Smooth muscle cell (in vitro differentiated cells): ENCODE measurements around the gene AFF1. TPM values are rescaled to one million over a fixed set of nuclear protein-coding genes. Genes with fewer than 3 reads are reported as not detected.
A peak's percentile ranks its signal among the peaks of the same experiment; 100 is the strongest.
"Not testable (repeated sequence)": the region's sequence is repeated elsewhere in the genome, so short reads cannot be mapped to it uniquely, and the experiment has no call there.

Source experiments
- DNase-seq: peaks from one replicate; lab custom pipeline; 2025; ENCODE audit not compliant: unreplicated experiment; lab: John Stamatoyannopoulos, UW
- H2AFZ ChIP-seq: fragments of 200-600 bp; sonication (generic); 2 replicates; pipeline ENCODE4 v1.6.0; 2016; ENCODE audit warnings: antibody characterized with exemption, low read depth, mild to moderate bottlenecking
- H3F3A ChIP-seq: fragments of 200-600 bp; sonication (generic); 2 replicates; pipeline ENCODE4 v1.6.0; 2017; ENCODE audit warnings: antibody characterized with exemption, low read depth
- H3K27ac ChIP-seq: fragments of 200-600 bp; sonication (generic); 2 replicates; pipeline ENCODE4 v1.5.1; 2016; ENCODE audit warnings: low read depth, mild to moderate bottlenecking
- H3K27me3 ChIP-seq: fragments of 200-600 bp; sonication (generic); 2 replicates; pipeline ENCODE4 v1.6.1; 2016; ENCODE audit warnings: low read depth, mild to moderate bottlenecking
- H3K36me3 ChIP-seq: fragments of 200-600 bp; sonication (generic); 2 replicates; pipeline ENCODE4 v1.5.1; 2016; ENCODE audit warnings: low read depth
- H3K4me1 ChIP-seq: fragments of 200-600 bp; sonication (generic); 2 replicates; pipeline ENCODE4 v1.5.1; 2016; ENCODE audit warnings: low read depth
- H3K4me2 ChIP-seq: fragments of 200-600 bp; sonication (generic); 2 replicates; pipeline ENCODE4 v1.6.0; 2016; ENCODE audit warnings: mild to moderate bottlenecking
- H3K4me3 ChIP-seq: fragments of 200-600 bp; sonication (generic); 2 replicates; pipeline ENCODE4 v1.5.1; 2016; ENCODE audit warnings: mild to moderate bottlenecking
- H3K79me2 ChIP-seq: fragments of 200-600 bp; sonication (generic); 2 replicates; pipeline ENCODE4 v1.6.0; 2016; ENCODE audit warnings: low read depth, mild to moderate bottlenecking
- H3K9ac ChIP-seq: fragments of 200-600 bp; sonication (generic); 2 replicates; pipeline ENCODE4 v1.6.0; 2016; ENCODE audit warnings: low read depth
- H3K9me3 ChIP-seq: fragments of 200-600 bp; sonication (generic); replicated peaks from 2 replicates; pipeline ENCODE4 v1.5.1; 2016; ENCODE audit warnings: low read depth
- H4K20me1 ChIP-seq: fragments of 200-600 bp; sonication (generic); 2 replicates; pipeline ENCODE4 v1.6.0; 2016; ENCODE audit warnings: low read depth
- WGBS: methylation state at CpG from one replicate; pipeline ENCODE4 v1.1.7; 2016; ENCODE audit warnings: low lambda C conversion rate; 5-methylcytosine and 5-hydroxymethylcytosine counted together
- polyA plus RNA-seq: library from polyadenylated mRNA; unstranded; fragments of >200 nt; fragmentation: Nextera tagmentation; extraction: Ambion mirVana; gene quantifications from 2 replicates; pipeline ENCODE4 v1.2.1, GENCODE V29; 2016
- total RNA-seq: library from RNA; depleted of rRNA; stranded (reverse); fragments of >200 nt; gene quantifications from 2 replicates; pipeline ENCODE4 v1.2.3, GENCODE V29; 2014
- TF ChIP-seq, protein P1 (sequence below): fragments of 200-600 bp; sonication (generic); IDR thresholded peaks from 2 replicates; pipeline ENCODE4 v1.5.1; 2017; ENCODE audit warnings: borderline replicate concordance, mild to moderate bottlenecking, antibody characterized with exemption; ENCODE audit not compliant: insufficient read depth, poor library complexity, severe bottlenecking

Gene AFF1
- total and polyA plus RNA-seq, 2 experiments from 2014 or later, result 6.6 to 17.7 TPM

- WGBS, result 14% methylated on average over 5 of the region's 5 CpGs
- no peaks in the 10 kb centered on the region for H3K36me3 ChIP-seq
- no peaks in the 10 kb centered on the region for H3K9me3 ChIP-seq
- H4K20me1 ChIP-seq, result no peaks in the 10 kb centered on the region
- TF ChIP-seq, protein P1, sequence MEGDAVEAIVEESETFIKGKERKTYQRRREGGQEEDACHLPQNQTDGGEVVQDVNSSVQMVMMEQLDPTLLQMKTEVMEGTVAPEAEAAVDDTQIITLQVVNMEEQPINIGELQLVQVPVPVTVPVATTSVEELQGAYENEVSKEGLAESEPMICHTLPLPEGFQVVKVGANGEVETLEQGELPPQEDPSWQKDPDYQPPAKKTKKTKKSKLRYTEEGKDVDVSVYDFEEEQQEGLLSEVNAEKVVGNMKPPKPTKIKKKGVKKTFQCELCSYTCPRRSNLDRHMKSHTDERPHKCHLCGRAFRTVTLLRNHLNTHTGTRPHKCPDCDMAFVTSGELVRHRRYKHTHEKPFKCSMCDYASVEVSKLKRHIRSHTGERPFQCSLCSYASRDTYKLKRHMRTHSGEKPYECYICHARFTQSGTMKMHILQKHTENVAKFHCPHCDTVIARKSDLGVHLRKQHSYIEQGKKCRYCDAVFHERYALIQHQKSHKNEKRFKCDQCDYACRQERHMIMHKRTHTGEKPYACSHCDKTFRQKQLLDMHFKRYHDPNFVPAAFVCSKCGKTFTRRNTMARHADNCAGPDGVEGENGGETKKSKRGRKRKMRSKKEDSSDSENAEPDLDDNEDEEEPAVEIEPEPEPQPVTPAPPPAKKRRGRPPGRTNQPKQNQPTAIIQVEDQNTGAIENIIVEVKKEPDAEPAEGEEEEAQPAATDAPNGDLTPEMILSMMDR, result no peak
- H2AFZ ChIP-seq, result no peak overlapping the region
- peak overlapping the region; percentile 21 for H3K4me3 ChIP-seq
- DNase-seq, result no peak
- H3K27me3 ChIP-seq, result no peaks in the 10 kb centered on the region
- peaks cover 76% of the 10 kb centered on the region for H3K79me2 ChIP-seq
- H3F3A ChIP-seq, result peaks cover 5% of the 10 kb centered on the region
- H3K27ac ChIP-seq, result peak overlapping the region; percentile 91
- peak overlapping the region; percentile 46 for H3K9ac ChIP-seq
- H3K4me1 ChIP-seq, result peaks cover 55% of the 10 kb centered on the region
- peak overlapping the region; percentile 60 for H3K4me2 ChIP-seq
Observed at GRCh38 chr4:87011340-87012034, 76.7 kb downstream of the AFF1 start.

GRCh38 chr4:87012265-87012953 is 77.6 kb downstream of the AFF1 start:
- DNase-seq, result no peak
- WGBS, result 59% methylated on average over 4 of the region's 4 CpGs
- Histone ChIP-seq H3K4me2 (peak overlapping the region; percentile 60), H3K4me1 (peaks cover 61% of the 10 kb centered on the region), H3K27me3 (no peaks in the 10 kb centered on the region), H3F3A (peaks cover 5% of the 10 kb centered on the region), H4K20me1 (no peaks in the 10 kb centered on the region), H3K36me3 (no peaks in the 10 kb centered on the region), H3K9ac (peak overlapping the region; percentile 25), H3K4me3 (peak overlapping the region; percentile 21), H3K79me2 (peaks cover 84% of the 10 kb centered on the region), H3K9me3 (no peaks in the 10 kb centered on the region), H3K27ac (peak overlapping the region; percentile 91), H2AFZ (no peak overlapping the region)
- TF ChIP-seq, protein P1, result no peak

DNA sequence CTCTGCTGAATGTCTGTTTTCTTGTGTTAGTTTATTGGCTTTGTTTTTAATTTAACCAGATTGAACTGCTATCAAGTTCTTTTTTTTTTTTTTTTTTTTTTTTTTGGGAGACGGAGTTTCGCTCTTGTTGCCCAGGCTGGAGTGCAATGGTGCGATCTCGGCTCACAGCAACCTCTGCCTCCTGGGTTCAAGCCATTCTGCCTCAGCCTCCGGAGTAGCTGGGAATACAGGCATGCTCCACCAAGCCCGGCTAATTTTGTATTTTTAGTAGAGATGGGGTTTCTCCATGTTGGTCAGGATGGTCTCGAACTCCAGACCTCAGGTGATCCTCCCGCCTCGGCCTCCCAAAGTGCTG is 78.1 kb downstream of the AFF1 start:
- not testable (repeated sequence) for H3K9ac ChIP-seq, H3K36me3 ChIP-seq, H3F3A ChIP-seq, DNase-seq, H3K9me3 ChIP-seq, H3K27me3 ChIP-seq, H2AFZ ChIP-seq, H4K20me1 ChIP-seq
- WGBS, result 90% methylated on average over 9 of the region's 9 CpGs
- Histone ChIP-seq H3K4me2 (peak overlapping the region; percentile 60), H3K4me1 (peaks cover 64% of the 10 kb centered on the region), H3K4me3 (peak overlapping the region; percentile 3), H3K79me2 (peaks cover 79% of the 10 kb centered on the region), H3K27ac (peak overlapping the region; percentile 91)

- TF ChIP-seq, protein P1, result no peak
- no peaks in the 10 kb centered on the region for H3K36me3 ChIP-seq
- DNase-seq, result no peak
- peak overlapping the region; percentile 4 for H3K9ac ChIP-seq
- H3K4me3 ChIP-seq, result no peak overlapping the region
- H3K4me1 ChIP-seq, result peaks cover 54% of the 10 kb centered on the region
- peak overlapping the region; percentile 72 for H3K27ac ChIP-seq
- H3K27me3 ChIP-seq, result no peaks in the 10 kb centered on the region
- no peaks in the 10 kb centered on the region for H4K20me1 ChIP-seq
- peak overlapping the region; percentile 50 for H3K4me2 ChIP-seq
- no peak overlapping the region for H2AFZ ChIP-seq
- peaks cover 79% of the 10 kb centered on the region for H3K79me2 ChIP-seq
- WGBS, result 45% methylated on average over 2 of the region's 2 CpGs
- H3K9me3 ChIP-seq, result no peaks in the 10 kb centered on the region
- H3F3A ChIP-seq, result peaks cover 10% of the 10 kb centered on the region
Observed at GRCh38 chr4:87014284-87014782, 79.5 kb downstream of the AFF1 start.
